Keratinocyte (primary cell): Measurements from ENCODE around the gene CEACAM7. TPM values are rescaled to one million over a fixed set of nuclear protein-coding genes. Genes with fewer than 3 reads are reported as not detected.

Experiments
- DNase-seq: peaks from one replicate; pipeline ENCODE4 v3.0.0-alpha.2; 2011; ENCODE audit warnings: low read depth, missing footprints, low spot score
- FAIRE-seq: peaks from 2 replicates; lab custom pipeline; 2011; peaks lifted over from hg19 to GRCh38; lab: Jason Lieb, UNC
- H2AFZ ChIP-seq: 2 replicates; pipeline ENCODE4 v1.6.0; 2012; ENCODE audit warnings: low read length, control low read depth, inconsistent platforms; ENCODE audit not compliant: control insufficient read depth
- H3K27ac ChIP-seq: 2 replicates; pipeline ENCODE4 v1.5.1; 2011; ENCODE audit warnings: low read length; ENCODE audit not compliant: control insufficient read depth, insufficient read depth
- H3K27me3 ChIP-seq: 3 replicates; pipeline ENCODE4 v1.6.0; 2011; ENCODE audit warnings: low read length; ENCODE audit not compliant: control insufficient read depth, insufficient read depth; ENCODE audit errors: extremely low read depth
- H3K36me3 ChIP-seq, 2 experiments: 2 replicates in 1 of 2; 3 replicates in 1 of 2; pipeline ENCODE4 v1.5.1; 2011; ENCODE audit warnings: low read length in 2 of 2, mild to moderate bottlenecking in 1 of 2; ENCODE audit not compliant: control insufficient read depth in 2 of 2, insufficient read depth in 2 of 2; ENCODE audit errors: extremely low read depth in 1 of 2
- H3K4me1 ChIP-seq: 3 replicates; pipeline ENCODE4 v1.5.1; 2011; ENCODE audit warnings: low read length; ENCODE audit not compliant: control insufficient read depth, insufficient read depth; ENCODE audit errors: extremely low read depth
- H3K4me2 ChIP-seq: 3 replicates; pipeline ENCODE4 v1.6.0; 2011; ENCODE audit warnings: low read depth, low read length; ENCODE audit not compliant: control insufficient read depth, insufficient read depth; ENCODE audit errors: extremely low read depth
- H3K4me3 ChIP-seq, 3 experiments: fragments of 200-600 bp in 1 of 3; sonication (generic) in 1 of 3; 2 replicates in 2 of 3; 3 replicates in 1 of 3; pipeline ENCODE4 v1.5.1; 2011 to 2016; ENCODE audit warnings: low read length in 3 of 3, mild to moderate bottlenecking in 3 of 3, control low read depth in 2 of 3, inconsistent platforms in 1 of 3, low read depth in 1 of 3, mixed read lengths in 1 of 3, mixed run types in 1 of 3, moderate library complexity in 1 of 3; ENCODE audit not compliant: control insufficient read depth in 2 of 3, insufficient read depth in 2 of 3; ENCODE audit errors: extremely low read depth in 1 of 3
- H3K79me2 ChIP-seq: 2 replicates; pipeline ENCODE4 v1.6.0; 2012; ENCODE audit warnings: low read length; ENCODE audit not compliant: control insufficient read depth, insufficient read depth
- H3K9ac ChIP-seq: 3 replicates; pipeline ENCODE4 v1.6.0; 2011; ENCODE audit warnings: low read length; ENCODE audit not compliant: control insufficient read depth, insufficient read depth; ENCODE audit errors: extremely low read depth
- H3K9me1 ChIP-seq: 3 replicates; pipeline ENCODE4 v1.6.0; 2011; ENCODE audit warnings: low read length; ENCODE audit not compliant: control insufficient read depth, insufficient read depth; ENCODE audit errors: extremely low read depth
- H3K9me3 ChIP-seq: 2 replicates; pipeline ENCODE4 v1.5.1; 2012; ENCODE audit warnings: low read depth, low read length; ENCODE audit not compliant: control insufficient read depth
- H4K20me1 ChIP-seq: 3 replicates; pipeline ENCODE4 v1.6.0; 2011; ENCODE audit warnings: low read length; ENCODE audit not compliant: control insufficient read depth, insufficient read depth; ENCODE audit errors: extremely low read depth
- EZH2 ChIP-seq: IDR thresholded peaks from one replicate; pipeline ENCODE4 v1.6.1; 2012; ENCODE audit warnings: inconsistent platforms, mild to moderate bottlenecking, low read length, moderate library complexity
- dilution Hi-C: fragments of 300-500 bp; cut with MboI; formaldehyde crosslinking; loops from one replicate; pipeline ENCODE4 v1.7.0; 2020; ENCODE audit warnings: low sequenced_read_pairs; ENCODE audit not compliant: extremely low pct_ligation_motif_present
- polyA plus RNA-seq, 5 experiments: library from polyadenylated mRNA; depleted of rRNA in 3 of 5; stranded (reverse) in 3 of 5; stranded (forward) in 1 of 5; unstranded in 1 of 5; fragments of >200 nt; gene quantifications; 1 replicate in 1 of 5; 2 replicates in 3 of 5; 3 replicates in 1 of 5; pipeline versions ENCODE4 v1.2.1 to v1.2.3, GENCODE V29; 2011 to 2012; ENCODE audit warnings: missing spikeins in 2 of 5, low read depth in 1 of 5, low replicate concordance in 1 of 5
- TF ChIP-seq, protein P1 (sequence below), 3 experiments: IDR thresholded peaks in 1 of 3; conservative IDR thresholded peaks in 1 of 3; optimal IDR thresholded peaks in 1 of 3; 2 replicates in 2 of 3; 3 replicates in 1 of 3; pipeline versions ENCODE3 to v1.5.1; 2011; ENCODE audit warnings: low read length in 3 of 3, mild to moderate bottlenecking in 3 of 3, moderate library complexity in 2 of 3, control low read depth in 1 of 3, inconsistent platforms in 1 of 3; ENCODE audit not compliant: insufficient read depth in 2 of 3; ENCODE audit errors: extremely low read depth in 1 of 3

CEACAM7 gene
- polyA plus RNA-seq, 1 donor (not counting 4 experiments of a cell fraction or from before 2014, with no cell fraction given) = not detected

DNA sequence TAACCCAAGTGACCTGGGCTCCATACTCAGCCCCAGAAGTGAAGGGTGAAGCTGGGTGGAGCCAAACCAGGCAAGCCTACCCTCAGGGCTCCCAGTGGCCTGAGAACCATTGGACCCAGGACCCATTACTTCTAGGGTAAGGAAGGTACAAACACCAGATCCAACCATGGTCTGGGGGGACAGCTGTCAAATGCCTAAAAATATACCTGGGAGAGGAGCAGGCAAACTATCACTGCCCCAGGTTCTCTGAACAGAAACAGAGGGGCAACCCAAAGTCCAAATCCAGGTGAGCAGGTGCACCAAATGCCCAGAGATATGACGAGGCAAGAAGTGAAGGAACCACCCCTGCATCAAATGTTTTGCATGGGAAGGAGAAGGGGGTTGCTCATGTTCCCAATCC is 6.1 kb upstream of the CEACAM7 start:
- Histone ChIP-seq H3K79me2 (no peaks in the 10 kb centered on the region), H3K4me1 (no peaks in the 10 kb centered on the region), H3K9me1 (no peaks in the 10 kb centered on the region), H3K9ac (no peak overlapping the region), H4K20me1 (no peaks in the 10 kb centered on the region), H3K9me3 (no peaks in the 10 kb centered on the region), H3K36me3 (no peaks in the 10 kb centered on the region), H3K27me3 (peaks cover 4% of the 10 kb centered on the region), H3K4me2 (no peak overlapping the region), H2AFZ (no peak overlapping the region), H3K27ac (no peak overlapping the region), H3K4me3 (no peak overlapping the region)
- FAIRE-seq (no peak), DNase-seq (no peak)
- TF ChIP-seq, protein P1, sequence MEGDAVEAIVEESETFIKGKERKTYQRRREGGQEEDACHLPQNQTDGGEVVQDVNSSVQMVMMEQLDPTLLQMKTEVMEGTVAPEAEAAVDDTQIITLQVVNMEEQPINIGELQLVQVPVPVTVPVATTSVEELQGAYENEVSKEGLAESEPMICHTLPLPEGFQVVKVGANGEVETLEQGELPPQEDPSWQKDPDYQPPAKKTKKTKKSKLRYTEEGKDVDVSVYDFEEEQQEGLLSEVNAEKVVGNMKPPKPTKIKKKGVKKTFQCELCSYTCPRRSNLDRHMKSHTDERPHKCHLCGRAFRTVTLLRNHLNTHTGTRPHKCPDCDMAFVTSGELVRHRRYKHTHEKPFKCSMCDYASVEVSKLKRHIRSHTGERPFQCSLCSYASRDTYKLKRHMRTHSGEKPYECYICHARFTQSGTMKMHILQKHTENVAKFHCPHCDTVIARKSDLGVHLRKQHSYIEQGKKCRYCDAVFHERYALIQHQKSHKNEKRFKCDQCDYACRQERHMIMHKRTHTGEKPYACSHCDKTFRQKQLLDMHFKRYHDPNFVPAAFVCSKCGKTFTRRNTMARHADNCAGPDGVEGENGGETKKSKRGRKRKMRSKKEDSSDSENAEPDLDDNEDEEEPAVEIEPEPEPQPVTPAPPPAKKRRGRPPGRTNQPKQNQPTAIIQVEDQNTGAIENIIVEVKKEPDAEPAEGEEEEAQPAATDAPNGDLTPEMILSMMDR (optimal IDR thresholded peaks at IDR 0.05 in 1 of 3, IDR thresholded peaks at IDR 0.05 in 1 of 3, conservative IDR thresholded peaks at IDR 0.05 in 1 of 3; ENCODE audit: extremely low read depth in 1 of 3, insufficient read depth in 2 of 3, low read length in 3 of 3) = no peak
- TF ChIP-seq EZH2 = no peak
- dilution Hi-C loops = no loop called here

DNA sequence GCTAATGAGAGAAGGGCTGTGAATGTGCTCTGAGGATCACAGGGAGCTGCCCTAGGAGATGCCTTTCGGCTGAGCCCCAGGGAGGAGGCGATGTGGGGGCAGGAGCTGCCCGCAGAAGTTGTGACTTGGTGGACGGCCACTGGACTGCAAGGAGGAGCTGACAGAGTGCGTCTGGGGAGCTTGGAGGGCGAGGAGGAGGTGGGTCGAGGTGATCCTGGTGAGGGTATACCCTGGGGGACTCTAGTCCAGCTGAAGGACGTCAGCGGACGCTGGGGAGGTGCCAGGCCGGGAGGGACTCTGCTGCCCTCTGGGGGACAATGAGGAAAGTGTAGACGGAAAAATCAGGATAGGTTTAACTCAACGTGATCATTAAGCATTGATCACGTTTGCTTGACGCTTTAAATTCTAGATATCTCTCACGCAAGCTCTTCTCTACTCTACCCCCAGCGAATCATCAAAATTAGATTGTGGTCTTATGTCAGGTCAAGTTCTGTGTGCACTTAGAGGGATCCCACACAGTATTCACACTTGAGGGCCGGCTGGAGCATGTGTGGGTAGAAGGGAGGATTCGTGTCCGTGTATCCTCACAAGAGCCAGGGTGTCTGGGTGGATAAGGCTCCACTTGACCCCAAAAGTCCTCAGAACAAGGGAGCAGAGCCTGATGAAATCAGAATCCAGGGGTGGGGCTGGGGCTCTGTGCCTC is 3.3 kb upstream of the CEACAM7 start:
- H3K4me2 ChIP-seq = no peak overlapping the region

More for the DNA sequence above, 3.3 kb upstream of the CEACAM7 start:
- Histone ChIP-seq H3K9ac (no peak overlapping the region), H3K4me3 (no peak overlapping the region), H2AFZ (no peak overlapping the region), H3K36me3 (no peaks in the 10 kb centered on the region), H3K27me3 (peaks cover 8% of the 10 kb centered on the region), H3K9me1 (no peaks in the 10 kb centered on the region), H3K9me3 (no peaks in the 10 kb centered on the region), H3K27ac (no peak overlapping the region), H4K20me1 (no peaks in the 10 kb centered on the region), H3K79me2 (no peaks in the 10 kb centered on the region), H3K4me1 (no peaks in the 10 kb centered on the region)
- no peak for TF ChIP-seq EZH2
- TF ChIP-seq, protein P1 (optimal IDR thresholded peaks at IDR 0.05 in 1 of 3, IDR thresholded peaks at IDR 0.05 in 1 of 3, conservative IDR thresholded peaks at IDR 0.05 in 1 of 3; ENCODE audit: extremely low read depth in 1 of 3, insufficient read depth in 2 of 3, low read length in 3 of 3) = peak; percentile 64 to 79 (median 79)
- no peak for DNase-seq
- dilution Hi-C loops = no loop called here
- peak; percentile 34 for FAIRE-seq
